Right ventricle myocardium superior (tissue), 1 donor: ENCODE data around the gene SPAM1. TPM values are rescaled to one million over a fixed set of nuclear protein-coding genes. Genes with fewer than 3 reads are reported as not detected.
"Not testable (repeated sequence)": the region's sequence is repeated elsewhere in the genome, so short reads cannot be mapped to it uniquely, and the experiment has no call there.

Experiments
- ATAC-seq: fragments of 200-7000 bp; cut with Tn5 transposase; one replicate; pipeline ENCODE4 v1.9.1; 2020; ENCODE audit warnings: mild to moderate bottlenecking; ENCODE audit not compliant: poor library complexity
- DNase-seq: peaks from one replicate; pipeline ENCODE4 v3.0.0-alpha.2; 2020
- intact Hi-C: fragments of 100-400 bp; cut with DNase I; formaldehyde crosslinking; loops from one replicate; pipeline ENCODE4 v1.11.2; 2022
- long read RNA-seq: library from polyadenylated mRNA; unstranded; transcript quantifications from one replicate; pipeline ENCODE4 v2.0.0, GENCODE V29; 2021
- total RNA-seq: library from RNA; stranded (reverse); fragmentation: NEBNext Ultra II Directional; extraction: Animal tissue kit (Norgen Biotek cat#: 25700); gene quantifications from one replicate; pipeline ENCODE4 v1.2.1, GENCODE V29; 2021
- donor health status: DM: no; HTN: yes; CAD: no; lungs with severe emphysema.

Gene SPAM1, protein sequence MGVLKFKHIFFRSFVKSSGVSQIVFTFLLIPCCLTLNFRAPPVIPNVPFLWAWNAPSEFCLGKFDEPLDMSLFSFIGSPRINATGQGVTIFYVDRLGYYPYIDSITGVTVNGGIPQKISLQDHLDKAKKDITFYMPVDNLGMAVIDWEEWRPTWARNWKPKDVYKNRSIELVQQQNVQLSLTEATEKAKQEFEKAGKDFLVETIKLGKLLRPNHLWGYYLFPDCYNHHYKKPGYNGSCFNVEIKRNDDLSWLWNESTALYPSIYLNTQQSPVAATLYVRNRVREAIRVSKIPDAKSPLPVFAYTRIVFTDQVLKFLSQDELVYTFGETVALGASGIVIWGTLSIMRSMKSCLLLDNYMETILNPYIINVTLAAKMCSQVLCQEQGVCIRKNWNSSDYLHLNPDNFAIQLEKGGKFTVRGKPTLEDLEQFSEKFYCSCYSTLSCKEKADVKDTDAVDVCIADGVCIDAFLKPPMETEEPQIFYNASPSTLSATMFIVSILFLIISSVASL
- not detected for total RNA-seq
- long read RNA-seq: 0 reads

DNA sequence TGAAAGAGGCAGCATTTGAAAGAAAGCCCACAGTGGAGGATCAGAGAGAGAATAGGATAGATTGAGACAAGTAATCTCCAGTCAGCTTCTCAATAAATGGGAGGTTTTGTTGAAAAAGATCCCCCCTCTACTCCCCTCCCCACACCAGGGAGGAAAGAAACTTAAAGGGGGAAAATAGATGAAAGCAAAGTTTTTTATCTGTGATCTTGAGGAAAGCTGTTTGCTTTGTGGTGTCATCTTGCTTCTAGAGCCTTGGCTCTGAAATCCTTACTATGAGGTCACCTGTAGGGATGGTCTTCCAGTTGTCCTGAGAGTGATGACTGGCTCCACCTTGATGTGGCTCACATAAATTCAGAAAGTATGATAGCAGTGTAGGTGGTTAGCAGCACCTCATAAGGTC lies at the start of gene SPAM1:
Gene SPAM1 (plus strand): TSS at position 301 of the 400 bp plus-strand sequence. CDS start 28,330 bp downstream, outside the sequence.
- ATAC-seq (no peak), DNase-seq (no peak)
- intact Hi-C loops: no loop called here

DNA sequence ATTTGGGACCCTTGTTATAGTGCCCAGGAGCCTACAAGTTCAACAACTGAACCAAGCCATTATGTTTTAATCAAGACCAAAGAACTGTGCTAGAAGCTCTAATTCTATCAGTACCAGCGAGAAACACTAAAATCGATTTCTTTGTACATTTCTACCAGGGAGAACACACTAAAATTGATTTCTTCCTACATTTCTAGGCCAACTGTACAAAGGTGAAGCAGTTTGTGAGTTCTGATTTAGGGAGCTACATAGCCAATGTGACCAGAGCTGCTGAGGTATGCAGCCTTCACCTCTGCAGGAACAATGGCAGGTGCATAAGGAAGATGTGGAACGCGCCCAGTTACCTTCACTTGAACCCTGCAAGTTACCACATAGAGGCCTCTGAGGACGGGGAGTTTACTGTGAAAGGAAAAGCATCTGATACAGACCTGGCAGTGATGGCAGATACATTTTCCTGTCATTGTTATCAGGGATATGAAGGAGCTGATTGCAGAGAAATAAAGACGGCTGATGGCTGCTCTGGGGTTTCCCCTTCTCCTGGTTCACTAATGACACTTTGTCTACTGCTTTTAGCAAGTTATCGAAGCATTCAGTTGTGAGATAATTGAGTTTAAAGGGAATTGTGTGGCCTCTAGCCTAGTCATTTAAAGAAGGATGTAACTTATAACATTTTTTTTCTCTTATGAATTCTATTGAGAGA lies 48.3 kb upstream of the SPAM1 start:
- intact Hi-C loops: no loop called here
- no peak for ATAC-seq

DNA sequence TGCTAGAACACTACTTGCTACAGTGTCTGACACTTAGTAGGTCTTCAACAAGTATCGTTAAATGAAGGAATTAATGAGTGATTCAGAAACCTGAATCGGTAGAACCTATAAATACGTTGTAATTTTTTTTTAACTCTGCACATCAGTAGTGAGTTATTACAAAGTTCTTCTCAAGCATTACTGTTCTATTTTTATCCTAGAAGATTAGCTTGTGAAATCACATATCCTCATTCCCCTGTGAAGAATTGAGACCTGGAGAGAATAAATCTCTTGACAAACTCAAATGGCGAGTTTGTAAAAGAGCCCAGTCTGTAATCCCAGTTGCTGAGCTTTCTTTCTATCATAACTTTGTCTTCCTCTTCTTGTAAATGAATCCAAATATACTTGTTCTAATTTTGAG lies 45.4 kb upstream of the SPAM1 start:
- intact Hi-C loops: no loop called here
- peak; percentile 56 for ATAC-seq

More for the DNA sequence above, 48.3 kb upstream of the SPAM1 start:
- no peak for DNase-seq

DNA sequence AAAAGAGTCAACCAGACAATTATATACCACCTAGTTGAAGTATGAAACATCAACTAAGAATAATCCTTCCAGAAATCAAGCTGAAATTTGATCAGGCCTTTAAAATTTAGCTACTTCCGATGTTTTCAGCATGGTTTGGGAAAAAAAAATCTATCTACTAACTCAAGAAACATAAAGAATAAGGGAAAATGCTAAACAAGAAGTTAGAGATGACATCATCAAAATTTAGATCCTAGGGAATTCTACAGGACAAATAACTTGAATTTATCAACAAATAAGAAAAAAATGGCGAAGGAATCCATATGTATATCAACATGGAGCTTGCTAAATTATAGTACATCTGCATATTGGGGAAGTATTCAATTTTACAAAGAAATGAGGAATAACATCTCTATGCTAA lies 43.7 kb upstream of the SPAM1 start:
- intact Hi-C loops: no loop called here
- no peak for DNase-seq
- no peak for ATAC-seq

More for the DNA sequence above, 45.4 kb upstream of the SPAM1 start:
- DNase-seq: no peak

DNA sequence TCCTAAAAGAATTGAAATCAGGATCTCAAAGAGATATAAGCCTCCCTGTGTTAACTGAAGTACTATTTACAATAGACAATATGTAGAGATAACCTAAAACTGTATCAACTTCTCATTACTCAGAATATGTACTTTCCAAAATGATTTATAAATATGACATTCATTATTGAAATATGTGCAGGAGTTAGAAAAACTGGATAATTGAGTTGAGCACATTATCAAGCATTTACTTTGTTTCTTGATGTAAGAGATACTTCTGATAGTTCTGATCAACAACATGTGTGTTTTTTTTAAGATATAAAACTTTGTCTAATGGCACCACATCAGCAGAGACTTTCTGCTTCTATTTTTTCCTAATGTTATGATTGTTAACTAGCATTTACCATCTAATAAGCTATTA lies 41.9 kb upstream of the SPAM1 start:
- ATAC-seq (no peak), DNase-seq (no peak)
- intact Hi-C loops: no loop called here

DNA sequence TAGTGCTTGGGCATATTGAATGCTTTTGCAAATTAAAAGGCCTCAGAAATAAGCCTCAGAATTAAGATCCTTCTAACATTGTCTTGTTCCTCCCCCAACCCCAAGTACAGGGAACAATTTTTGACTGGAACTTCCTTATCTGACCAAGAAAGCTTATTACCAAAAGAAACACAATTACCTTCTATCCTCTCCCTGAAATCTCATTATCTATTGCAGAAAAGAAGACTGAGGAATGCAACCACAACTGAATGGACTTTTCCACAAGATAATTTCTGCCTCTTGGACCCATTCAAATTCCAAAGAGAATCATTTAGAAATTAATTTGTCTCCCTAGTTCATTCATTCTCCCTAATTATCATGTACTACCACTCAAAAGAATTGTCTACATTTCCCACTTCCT lies 36.8 kb upstream of the SPAM1 start:
- intact Hi-C loops: no loop called here
- ATAC-seq: no peak
- no peak for DNase-seq

DNA sequence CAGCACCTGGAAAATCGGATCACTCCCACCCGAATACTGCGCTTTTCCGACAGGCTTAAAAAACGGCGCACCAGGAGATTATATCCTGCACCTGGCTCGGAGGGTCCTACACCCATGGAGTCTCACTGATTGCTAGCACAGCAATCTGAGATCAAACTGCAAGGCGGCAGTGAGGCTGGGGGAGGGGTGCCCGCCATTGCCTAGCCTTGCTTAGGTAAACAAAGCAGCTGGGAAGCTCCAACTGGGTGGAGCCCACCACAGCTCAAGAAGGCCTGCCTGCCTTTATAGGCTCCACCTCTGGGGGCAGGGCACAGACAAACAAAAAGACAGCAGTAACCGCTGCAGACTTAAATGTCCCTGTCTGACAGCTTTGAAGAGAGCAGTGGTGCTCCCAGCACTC lies 30.3 kb upstream of the SPAM1 start:
- DNase-seq, intact Hi-C loops, ATAC-seq: not testable (repeated sequence)

DNA sequence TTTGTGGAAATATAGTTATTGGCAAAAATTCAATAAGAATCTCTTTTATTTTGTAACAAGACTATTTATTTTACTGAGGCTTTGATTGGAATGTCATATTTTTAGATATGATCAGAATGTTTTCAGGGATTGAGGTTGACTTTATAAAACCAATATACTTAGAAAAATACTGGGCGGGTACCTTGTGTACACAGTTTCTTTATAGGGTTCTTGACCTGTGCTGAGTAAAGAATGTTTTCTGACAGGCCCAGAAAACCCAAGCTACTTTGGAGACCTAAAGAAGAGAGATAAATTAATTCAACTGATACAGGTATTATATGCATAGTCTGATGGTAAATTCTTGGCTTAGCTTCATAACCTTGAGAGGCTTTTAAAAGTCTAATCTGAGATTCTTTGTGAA lies 23.9 kb upstream of the SPAM1 start:
- no peak for ATAC-seq
- intact Hi-C loops: no loop called here

DNA sequence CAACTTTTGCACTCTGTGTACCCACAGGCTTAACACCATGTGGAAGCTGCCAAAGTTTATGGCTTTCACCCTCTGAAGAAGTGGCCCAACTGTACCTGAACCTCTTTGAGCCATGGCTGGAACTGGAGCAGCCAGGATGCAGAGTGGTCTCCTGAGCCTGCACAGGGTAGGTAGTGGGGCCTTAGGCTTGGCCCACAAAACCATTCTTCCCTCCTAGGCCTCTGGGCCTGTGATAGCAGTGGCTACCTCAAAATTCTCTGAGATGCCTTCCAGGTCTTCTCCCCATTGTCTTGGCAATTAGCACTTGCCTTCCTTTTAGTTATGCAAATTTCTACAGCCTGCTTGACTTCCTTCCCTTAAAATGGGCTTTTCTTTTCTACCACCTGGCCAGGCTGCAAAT lies 19.3 kb upstream of the SPAM1 start:
- ATAC-seq (no peak), DNase-seq (no peak)
- intact Hi-C loops: no loop called here

More for the DNA sequence above, 23.9 kb upstream of the SPAM1 start:
- no peak for DNase-seq

DNA sequence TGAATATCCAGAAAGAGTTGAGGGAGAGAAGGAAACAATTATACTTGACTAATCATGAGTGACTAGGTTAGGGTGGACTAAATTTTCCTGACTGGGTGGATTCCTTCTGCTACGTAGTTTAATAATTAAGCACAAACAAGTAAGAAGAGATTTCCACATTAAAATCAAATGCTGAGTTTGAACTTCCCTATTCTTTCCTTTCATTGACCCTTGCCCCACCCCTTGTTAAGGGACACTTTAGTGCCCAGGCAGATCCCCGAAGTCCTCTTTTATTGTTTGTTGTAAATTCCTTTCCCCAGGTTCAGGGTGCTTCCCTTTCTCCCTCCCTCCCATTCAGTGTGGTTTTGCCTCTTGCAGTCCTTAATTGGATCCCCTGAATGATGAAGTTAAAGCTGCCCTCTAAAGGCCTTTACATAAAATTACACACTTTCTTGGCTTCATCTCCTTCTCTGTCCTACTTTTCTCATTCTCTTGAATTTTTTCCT lies 8.8 kb upstream of the SPAM1 start:
- intact Hi-C loops: no loop called here
- no peak for DNase-seq
- no peak for ATAC-seq

DNA sequence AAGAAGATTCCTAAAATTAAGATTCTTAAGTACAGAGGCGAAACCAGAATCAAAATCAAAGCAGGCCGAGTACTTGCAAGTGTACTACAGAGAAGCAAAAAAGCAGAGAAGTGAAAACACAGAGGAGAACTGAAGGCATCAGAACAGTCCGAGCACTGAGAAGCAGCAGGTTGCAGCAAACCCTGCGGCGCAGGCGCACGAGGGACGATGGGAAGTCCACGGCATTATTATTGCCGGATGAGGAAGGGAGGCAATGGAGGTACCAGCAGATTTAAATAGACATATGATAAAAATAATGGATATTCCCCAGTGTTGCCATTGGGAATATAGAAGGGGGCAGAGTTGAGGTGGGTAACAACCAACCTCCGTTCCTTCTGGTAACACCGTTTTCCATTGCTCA lies 7.2 kb upstream of the SPAM1 start:
- intact Hi-C loops: no loop called here

DNA sequence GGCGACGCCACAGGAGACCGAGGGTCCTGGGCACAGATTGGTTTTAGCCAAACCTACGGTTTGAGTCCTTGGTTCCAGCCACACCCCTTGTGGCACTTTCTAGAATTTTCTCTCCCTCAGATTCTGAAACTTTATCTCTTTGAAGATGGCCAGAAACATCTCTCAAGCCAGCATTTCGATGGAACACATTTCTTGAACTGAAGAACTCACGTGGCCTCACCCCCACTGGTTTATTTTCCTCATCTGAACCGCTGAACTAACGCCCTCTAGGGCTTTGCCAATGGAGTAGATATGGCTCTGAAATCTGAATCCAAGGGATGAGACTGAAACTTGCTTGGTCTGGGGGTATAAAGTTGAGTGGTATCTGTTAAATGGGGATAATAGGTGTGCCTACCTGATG lies 6.7 kb upstream of the SPAM1 start:
- intact Hi-C loops: no loop called here
- ATAC-seq (no peak), DNase-seq (no peak)

More for the DNA sequence above, 7.2 kb upstream of the SPAM1 start:
- DNase-seq (no peak), ATAC-seq (no peak)

DNA sequence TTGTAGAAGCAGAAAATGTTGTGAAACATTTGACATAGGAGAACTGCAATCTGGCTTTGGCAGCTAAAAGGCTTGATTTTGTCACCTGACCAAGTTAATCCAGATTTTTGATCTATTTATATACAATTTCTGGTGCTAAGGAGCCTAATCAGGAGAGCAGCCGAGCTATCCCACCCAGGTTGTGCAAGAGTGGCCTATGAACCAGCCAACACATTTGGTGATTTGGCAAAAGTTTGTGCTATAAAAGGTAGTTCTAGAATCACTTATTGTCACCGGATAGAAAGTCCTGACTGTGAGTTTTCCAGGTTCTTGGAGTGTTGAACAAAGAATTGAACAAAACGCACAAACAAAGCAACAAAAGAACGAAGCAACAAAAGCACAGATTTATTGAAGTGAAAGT lies 1.4 kb upstream of the SPAM1 start:
- no peak for ATAC-seq
- DNase-seq: no peak
- intact Hi-C loops: no loop called here

DNA sequence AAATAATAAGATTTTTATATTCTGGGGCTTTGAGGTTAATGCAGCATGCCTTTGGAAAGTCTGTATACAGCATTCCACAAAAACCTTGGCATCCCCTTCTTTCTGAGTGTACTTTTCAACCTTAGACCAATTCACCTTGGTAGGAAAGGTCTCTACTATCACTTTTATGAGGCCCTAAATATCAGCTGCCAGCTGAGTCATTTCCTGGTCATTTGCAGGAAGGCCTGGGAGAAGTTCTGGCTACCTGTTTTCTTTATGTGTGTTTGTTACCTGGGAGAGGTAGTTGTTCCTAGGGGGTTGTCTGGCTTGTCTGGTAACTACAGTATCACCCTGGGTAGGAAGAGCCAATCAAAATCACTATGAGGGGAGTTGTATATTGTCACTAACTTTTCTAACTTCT lies 4.1 kb downstream of the SPAM1 start:
- intact Hi-C loops: no loop called here
- DNase-seq (no peak), ATAC-seq (no peak)

DNA sequence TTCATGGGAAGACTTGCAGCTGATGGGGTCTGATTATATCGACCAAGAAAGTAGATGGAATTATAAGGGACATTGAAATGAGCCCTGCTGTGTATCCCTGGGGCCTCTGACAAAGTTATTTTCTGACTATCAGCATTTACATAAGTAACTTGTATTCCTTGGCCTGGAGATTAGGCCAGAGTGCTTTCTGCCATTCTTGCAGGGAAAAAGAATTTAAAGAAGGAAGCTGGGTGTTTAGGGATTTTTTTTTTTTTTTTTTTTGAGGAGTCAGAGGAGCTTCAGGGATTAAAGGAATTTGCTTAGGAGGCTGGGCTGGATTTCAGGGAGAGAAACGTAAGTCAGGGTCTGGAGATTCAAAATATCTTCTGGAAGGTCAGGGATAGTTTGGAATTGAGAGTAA lies 4.6 kb downstream of the SPAM1 start:
- intact Hi-C loops: no loop called here
- DNase-seq: no peak
- ATAC-seq: no peak

DNA sequence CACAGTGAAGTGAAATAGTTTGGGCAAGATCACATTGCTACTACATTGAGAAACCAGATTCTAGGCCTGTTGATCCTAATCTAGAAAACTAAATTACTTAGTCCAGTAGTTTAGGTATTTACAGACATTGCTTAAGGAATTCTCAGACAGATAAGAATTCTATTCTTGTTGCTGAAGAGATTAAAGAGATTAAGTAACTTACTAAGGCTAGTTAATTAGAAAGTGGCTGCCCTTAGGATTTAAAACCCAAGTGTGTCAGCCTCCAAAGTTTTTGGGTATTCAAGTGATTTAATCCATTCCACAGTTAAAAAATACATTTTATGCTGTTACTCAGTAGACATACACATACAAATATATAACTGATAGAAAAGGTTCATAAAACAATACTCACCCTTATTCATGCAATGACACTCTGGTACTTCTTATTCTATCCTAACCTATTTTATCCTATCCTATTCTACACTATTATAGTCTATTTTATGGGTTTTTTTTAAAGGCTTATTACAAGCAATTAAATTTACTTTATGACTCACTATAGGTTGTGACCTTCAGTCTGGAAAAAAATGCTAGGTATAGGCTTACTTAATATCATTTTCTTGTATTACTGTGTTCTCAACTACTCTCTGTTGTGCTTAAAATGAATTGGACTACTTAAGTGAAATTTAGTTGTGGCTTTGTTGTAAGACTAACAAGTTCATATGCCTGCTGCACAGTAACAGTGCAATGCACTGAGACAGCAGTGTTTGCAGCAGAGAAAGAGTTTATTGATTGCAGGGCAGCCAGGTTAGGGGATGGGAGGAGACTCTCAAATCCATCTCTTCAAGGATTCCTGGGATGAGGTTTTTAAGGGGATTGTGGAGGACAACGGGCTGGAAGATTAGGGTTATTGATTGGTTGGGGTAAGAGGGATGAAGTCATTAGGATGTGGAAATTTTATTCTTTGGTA lies 10.7 kb downstream of the SPAM1 start:
- DNase-seq (no peak), ATAC-seq (no peak)
- intact Hi-C loops: no loop called here

DNA sequence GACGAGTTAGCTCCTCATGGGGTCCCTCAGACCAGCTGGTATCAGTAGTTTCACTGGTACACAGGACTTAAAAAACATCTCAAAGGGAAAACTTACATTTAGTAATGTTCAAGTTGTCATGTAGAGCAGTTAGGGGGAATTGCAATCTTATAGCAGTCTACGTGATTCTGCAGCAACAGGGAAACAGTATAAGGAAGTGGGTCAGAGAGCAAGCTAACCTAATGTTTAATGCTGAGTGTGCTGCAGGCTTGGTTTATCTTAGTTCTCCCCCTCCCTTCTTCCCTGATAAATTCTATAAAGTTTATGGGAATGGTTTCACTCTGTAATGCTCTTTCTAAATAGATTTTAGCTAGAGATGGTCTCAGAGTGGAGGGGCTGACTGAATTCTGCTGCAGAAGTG lies 11.3 kb downstream of the SPAM1 start:
- intact Hi-C loops: no loop called here
- ATAC-seq: no peak

DNA sequence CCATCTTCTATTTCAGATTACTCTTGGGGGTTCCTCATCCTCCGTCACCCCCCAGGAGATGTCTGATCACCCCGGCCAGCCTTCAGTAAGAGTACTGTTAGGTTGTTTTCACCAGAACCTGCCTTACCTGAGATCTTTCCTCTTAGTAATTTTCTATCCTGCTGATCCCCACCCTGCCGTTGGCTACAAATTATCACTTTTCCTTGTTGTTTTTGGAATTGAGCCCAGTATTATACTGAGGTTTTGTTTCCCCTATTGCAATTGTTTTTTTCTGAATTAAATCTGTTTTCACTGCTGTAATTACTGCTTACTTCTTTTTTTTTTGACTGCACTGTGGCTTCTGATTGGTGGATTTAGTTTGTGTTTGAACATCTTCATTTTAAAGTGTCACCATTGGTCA lies 14.7 kb downstream of the SPAM1 start:
- intact Hi-C loops: no loop called here
- ATAC-seq (no peak), DNase-seq (no peak)

More for the DNA sequence above, 11.3 kb downstream of the SPAM1 start:
- no peak for DNase-seq
